Fibroblast of mammary gland (primary cell): Measurements from ENCODE around the gene CD180.
A peak's percentile ranks its signal among the peaks of the same experiment; 100 is the strongest.

Experiments
- DNase-seq: peaks from one replicate; pipeline ENCODE4 v3.0.0-alpha.2; 2010; ENCODE audit warnings: low read depth
- H3K4me3 ChIP-seq: 2 replicates; pipeline ENCODE4 v1.5.1; 2011; ENCODE audit warnings: low read depth, mild to moderate bottlenecking, low read length, moderate library complexity; ENCODE audit not compliant: control insufficient read depth
- CTCF ChIP-seq: conservative IDR thresholded peaks from 2 replicates; pipeline ENCODE4 v1.5.1; 2011; ENCODE audit warnings: low read depth, low read length, inconsistent platforms; ENCODE audit not compliant: control insufficient read depth, insufficient read depth

CD180 gene

GRCh38 chr5:67187006-67187715 lies 9.4 kb downstream of the CD180 start:
- H3K4me3 ChIP-seq = no peak overlapping the region
- TF ChIP-seq CTCF = no peak
- DNase-seq = no peak

- TF ChIP-seq CTCF = no peak
- DNase-seq = no peak
- no peak overlapping the region for H3K4me3 ChIP-seq
These were observed 12.7 kb downstream of the CD180 start for GRCh38 chr5:67183859-67184258.

GRCh38 chr5:67182301-67182790 lies 14.3 kb downstream of the CD180 start:
- no peak overlapping the region for H3K4me3 ChIP-seq
- DNase-seq = peak; percentile 90
- TF ChIP-seq CTCF = no peak

- H3K4me3 ChIP-seq = no peak overlapping the region
These were observed 14.9 kb downstream of the CD180 start for GRCh38 chr5:67181648-67182221.

GRCh38 chr5:67179697-67180361 lies 16.8 kb downstream of the CD180 start:
- TF ChIP-seq CTCF = no peak
- no peak overlapping the region for H3K4me3 ChIP-seq
- no peak for DNase-seq

More at GRCh38 chr5:67181648-67182221, 14.9 kb downstream of the CD180 start:
- TF ChIP-seq CTCF = no peak
- DNase-seq = no peak

GRCh38 chr5:67178966-67179365 lies 17.6 kb downstream of the CD180 start:
- DNase-seq = no peak
- no peak for TF ChIP-seq CTCF
- no peak overlapping the region for H3K4me3 ChIP-seq
